Stimulated activated CD8-positive, alpha-beta memory T cell treated with anti-CD3 and anti-CD28 coated beads, Interleukin-7, amount 100 ng/mL, for 4 hours (primary cell): Measurements from ENCODE around the gene AQP7.
"Not testable (repeated sequence)": the region's sequence is repeated elsewhere in the genome, so short reads cannot be mapped to it uniquely, and the experiment has no call there.

Source experiments
- DNase-seq, 2 donors: peaks; one replicate each; pipeline ENCODE4 v3.0.0-alpha.2; 2020; ENCODE audit warnings: low read depth in 2 of 2

The AQP7 gene

DNA sequence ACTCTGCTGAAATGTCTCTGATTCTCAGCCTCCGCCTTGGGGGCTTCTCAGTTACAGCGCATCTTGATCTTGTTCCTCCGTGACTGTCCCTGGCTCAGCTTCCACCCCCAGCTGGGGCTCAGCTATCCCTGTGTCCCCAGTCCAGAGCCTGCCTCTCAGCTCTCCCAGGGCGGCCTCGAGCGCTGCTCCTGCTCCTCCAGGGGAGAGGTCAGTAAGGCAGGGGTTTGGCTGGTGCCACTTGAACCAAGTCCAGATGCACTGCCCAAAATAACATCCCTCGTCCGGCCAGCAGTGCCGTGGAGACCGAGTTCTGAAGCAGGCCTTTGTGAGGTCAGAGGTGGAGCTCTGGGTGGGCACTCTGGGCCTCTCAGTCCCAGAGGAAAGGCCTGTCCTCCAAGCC lies at the start of gene AQP7:
Gene AQP7, minus strand, starts transcription at position 198 of the 400 bp plus-strand sequence. CDS start 1,306 bp downstream, outside the sequence.
- DNase-seq, result not testable (repeated sequence)

DNA sequence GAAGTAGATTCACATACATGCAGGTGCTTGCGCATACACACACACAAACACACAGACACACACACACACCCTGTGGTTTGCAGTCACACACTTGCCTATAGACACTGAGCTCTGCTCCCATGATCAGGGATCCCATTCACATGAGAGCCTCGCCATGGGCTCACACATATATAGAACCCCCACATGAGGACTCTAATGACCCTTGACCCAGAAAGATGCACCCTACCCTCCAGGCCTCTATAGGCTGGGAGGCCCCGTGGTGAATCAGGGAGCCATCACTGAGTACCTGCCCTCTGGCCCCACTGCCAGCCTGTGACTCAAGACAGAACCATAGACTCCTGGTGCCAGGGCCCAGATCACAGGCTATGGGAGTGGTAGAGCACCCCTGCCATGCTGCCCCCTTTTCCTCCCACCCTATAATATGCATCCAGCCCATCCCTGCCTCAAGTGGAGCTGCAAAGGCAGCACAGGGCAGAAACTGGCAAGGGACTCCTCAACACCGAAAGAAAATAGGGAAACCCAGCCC lies 48.3 kb upstream of the AQP7 start:
- DNase-seq, result no peak

DNA sequence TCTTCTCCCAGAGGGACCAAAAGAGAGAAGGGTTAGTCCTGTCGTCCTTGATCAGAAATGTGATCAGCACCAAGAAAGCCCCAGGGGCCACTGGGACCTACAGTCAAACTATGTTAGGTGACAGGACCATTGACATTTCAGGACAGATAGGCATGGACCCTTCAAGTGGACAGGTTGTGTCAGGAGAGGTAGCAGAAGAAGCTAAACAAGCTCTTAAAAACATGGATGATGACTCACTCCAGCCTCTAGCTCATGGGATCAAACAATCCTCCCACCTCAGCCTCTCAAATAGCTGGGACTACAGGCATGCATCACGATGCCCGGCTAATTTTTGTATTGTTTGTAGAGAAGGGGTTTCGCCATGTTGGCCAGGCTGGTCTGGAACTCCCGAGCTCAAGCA lies 47.3 kb upstream of the AQP7 start:
- no peak for DNase-seq

DNA sequence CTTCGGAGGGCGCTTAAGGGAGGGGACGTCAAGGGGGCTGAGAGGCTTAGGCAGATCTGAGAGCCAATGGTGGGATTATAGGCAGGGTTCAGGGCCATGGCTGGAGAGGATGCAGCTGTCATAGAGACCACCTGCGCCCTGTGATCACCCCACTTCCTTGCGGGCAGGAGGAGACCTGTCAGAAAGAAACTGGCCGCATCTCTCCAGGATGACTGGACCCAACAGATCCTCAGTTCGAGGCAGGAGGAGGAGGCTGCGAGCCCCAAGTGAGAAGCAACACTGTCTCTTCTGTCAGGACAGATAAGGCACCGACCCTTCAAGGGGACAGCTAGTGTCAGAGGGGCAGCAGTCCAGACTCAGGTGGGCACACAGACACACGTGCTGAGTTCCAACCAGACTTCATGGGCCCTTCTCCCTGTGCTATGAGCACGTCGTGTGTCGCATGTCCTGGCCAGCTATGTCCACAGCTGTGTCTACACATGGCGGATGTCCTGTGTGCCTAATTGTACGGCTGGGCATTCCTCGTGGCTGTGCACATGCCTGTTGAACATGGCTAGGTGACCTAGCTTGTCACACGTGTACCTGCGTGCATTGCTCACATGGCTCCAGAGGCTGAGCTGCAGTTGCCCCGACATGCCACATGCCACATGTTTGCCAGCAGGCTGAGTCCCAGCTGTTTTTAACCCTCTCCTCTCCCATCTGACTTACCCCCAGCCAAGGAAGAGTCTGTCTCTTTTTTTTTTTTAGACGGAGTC lies 45.6 kb upstream of the AQP7 start:
- DNase-seq, result no peak

DNA sequence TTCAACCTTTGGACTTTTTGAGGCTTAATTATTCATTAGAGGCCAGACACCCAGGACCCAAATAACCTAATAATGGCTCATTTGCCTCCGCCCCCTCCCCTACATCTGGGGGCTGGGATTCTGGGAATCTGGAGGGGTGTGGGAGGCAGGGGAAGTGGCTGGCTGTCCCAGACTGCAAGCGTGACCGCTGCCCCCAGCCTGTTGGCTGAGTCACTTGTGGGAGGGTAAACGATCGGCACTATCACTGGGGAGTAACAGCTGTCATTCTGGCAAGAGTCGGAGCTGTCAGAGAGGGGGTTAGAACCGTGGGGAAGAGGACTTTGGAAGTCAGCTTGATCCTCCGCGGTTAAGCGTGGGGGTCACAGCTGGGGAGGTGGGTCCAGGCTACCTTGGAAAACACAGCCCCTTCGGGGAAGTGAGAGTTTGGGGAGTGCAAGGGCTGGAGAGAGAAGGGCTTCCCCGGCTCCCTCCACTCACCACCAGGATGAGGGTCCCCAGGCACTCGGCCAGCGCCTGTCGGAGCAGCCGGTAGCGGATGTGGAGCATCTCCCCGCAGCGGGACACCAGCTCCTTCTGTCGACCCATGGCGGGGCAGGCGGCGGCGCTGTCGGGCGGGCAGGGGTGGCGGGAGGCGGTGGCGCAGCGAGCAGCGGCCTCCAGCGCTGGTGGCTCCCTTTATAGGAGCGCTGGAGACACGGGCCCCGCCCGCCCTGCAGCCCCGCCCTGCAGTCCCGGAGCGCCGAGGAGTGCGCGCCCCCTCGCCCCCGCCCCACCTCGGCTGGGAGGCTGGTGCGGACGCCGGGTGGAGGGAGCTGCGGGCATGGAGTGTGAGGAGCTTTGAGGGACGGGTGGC lies 44.8 kb upstream of the AQP7 start, which contains the start of gene AQP3:
Gene AQP3, minus strand, starts transcription at position 648 of the 853 bp plus-strand sequence. Its CDS starts 63 bp downstream, at position 585.
- DNase-seq, result peak; percentile 68 to 70

DNA sequence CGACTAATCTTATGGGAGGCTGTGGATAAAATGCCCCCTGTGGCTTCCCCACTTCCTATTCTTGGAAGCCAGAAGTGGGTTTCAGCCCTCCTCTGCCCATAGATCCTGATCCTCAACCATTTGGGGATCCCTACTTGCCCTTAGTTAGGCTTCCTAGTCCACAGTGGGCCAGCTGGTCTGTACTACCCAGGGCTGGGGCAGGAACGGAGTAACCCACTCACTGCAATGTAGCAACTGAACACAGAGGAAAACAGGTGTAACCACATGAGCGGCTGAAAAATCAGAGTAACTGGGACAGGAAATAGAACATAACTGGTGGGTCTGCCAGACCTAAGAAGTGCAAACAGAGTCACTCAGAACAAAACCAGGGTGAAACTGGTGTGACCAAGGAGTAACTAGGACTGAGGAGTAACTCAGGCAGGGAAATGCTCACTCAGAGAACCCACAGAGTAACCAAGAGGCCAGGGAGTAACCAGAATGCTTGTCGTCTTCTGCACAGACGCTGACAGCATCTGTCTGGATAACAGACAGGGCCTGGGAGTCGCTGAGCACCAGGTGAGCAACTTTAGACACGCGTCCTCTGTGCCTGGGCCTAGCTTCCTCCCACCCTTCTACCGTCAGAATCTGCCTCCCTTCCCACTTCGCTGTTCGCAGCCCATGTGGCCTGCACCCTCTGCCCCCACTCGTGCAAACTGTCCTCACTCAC lies 44.0 kb upstream of the AQP7 start:
- DNase-seq, result no peak

DNA sequence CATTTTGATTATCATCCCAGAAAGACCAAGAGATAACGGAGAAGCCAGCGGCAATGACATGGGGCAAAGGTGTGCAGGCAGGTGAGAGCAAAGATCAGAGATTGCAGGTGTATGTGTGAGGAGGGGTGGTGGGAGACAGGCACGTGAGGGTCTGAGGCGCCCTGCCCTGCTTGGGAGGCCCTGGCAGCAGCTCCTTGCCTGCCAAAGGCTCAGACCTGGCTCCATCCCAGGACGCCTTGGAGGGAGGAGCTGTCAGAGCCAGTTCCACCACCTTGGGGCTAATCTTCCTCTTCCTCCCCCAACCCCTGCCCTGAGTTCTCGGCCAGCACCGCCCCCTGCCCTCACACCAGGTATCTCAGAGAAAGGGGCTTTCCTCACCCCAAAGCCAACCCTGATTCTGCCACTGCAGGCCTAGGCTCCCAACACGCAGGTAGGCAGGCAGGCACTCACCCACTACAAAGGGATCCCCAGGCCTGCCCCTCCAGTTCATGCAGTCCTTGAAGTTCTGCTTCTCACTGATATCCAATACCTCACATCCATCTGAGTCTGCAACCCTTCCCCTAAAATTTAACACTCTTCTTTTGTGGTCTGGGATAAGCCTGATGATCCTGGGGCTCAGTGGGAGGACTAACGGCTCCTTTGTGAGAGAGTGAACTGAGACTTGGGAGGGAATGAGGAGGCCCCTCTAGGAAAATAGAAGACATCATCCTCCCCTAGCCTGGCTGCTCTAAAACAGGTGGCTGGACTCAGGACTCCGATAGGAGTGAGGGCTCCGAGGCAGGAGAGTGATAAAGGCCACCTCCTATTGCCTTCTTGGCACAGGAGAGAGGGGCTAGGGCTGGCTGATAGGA lies 43.2 kb upstream of the AQP7 start:
- no peak for DNase-seq

DNA sequence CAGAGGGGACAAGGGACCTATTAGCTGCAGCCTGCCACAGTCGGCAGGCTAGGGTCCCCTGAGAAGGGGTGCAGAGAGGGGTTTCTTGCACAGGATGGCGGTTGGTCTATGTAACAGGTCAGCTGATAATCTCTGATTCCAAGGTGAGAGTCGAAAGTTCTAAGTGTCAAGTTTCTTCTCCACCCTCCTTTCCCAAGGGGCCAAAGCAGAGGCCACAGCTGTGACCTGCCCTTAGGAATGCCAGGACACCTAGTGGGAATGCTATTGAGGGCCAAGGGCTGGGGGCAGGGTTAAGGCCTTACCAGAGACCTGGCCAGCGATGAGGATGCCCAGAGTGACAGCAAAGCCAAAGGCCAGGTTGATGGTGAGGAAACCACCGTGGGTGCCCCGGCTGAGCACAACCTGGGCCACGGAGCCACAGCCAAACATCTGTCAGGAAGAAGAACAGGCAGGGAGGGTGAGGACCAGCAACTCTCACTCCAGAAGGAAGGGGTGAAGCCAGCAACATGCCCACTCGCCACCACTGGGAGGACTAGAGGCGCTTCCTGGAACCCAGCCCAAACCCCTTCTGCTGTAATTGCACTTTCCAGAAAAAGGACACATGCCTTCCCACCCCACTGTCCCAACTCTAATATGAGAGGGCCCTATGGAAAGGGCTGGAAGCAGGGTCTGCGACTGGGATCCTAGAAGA lies 41.2 kb upstream of the AQP7 start:
- DNase-seq, result no peak

DNA sequence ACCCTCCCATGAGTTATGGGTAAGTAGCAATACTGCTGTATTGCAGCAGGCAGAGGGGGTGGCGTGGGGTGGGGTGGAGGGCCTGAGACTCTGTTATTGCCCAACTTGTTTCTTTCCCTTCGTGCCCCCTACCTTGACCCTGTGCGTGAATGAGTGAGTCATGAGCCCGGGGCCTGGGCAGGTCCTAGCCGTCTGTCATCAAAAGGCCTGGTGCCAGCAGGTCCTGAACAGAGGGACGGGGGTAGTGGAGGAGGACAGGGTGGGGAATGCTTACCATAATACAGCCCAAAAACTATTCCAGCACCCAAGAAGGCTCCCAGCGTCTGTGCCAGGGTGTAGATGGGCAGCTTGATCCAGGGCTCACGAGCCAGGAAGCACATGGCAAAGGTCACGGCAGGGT lies 40.7 kb upstream of the AQP7 start:
- no peak for DNase-seq

DNA sequence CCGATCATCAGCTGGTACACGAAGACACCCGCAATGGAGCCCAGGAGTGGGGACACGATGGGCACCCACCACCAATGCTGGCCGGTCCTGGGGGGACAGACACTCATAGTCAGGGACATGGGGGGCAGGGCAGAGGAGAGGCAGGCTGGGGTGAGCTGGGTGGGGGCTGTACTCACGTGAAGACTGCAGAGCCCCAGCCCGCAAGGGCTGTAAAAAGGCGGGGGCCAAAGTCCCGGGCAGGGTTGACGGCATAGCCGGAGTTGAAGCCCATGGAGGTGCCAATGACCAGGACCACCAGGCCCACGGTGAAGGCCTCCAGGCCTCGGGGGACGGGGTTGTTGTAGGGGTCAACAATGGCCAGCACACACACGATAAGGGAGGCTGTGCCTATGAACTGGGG lies 39.8 kb upstream of the AQP7 start:
- no peak for DNase-seq

DNA sequence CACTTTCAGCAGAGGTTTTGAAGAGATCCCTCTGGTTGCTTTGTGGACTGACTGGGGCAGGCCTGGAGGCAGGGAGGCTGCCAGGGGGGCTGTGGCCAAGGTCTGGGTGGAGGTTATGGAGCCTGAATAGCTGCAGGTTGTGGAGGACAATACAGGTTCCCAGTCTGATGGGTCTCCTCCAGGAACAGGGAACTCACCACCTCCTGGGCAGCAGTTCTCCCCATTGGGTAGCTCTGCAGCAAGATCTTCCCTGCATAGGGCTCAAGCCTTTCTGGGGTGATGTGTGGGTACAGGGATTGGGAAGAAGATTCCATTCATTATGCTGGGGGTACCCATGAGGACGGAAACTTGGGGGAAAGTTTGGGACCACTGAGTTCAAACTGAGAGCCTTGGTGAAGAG lies 38.2 kb upstream of the AQP7 start:
- no peak for DNase-seq

DNA sequence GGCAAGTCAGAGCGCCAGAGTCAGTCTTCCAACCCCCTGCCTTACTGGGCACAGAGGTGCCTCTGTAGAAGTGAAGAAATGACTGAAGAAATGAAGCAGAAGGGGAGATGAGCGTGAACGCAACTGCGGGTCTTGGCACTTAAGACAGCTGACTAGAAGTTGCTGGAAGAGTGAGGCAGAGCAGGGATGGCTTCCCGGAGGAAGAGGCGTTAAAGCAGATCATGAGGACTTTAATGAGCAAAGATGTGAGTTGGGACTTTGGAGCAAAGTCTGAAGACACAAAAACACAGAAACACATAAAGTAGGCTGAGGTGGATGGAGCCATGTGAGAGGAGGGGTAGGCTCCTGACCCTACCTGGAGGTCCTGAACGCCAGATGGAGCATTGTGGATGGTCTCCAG lies 37.8 kb upstream of the AQP7 start:
- no peak for DNase-seq

DNA sequence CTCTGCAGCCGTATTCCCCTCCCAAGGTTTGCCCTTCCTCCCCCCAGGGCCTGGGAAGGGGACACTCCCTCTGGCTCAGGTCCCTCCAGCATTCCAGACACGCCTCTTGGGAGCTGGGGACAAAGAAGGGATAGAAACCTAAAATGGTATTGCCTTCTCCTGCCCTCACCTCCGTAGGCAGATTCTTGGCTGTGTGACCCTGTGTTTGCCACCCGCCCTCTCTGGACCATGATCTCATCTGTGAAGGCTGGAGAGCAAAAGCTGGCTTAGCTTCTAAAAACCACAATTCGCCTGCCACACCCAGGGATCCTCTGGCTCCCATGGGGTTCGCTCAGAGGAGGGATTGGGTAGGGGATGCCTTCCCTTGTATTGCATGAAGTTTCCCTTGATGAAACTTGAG lies 37.4 kb upstream of the AQP7 start:
- no peak for DNase-seq

DNA sequence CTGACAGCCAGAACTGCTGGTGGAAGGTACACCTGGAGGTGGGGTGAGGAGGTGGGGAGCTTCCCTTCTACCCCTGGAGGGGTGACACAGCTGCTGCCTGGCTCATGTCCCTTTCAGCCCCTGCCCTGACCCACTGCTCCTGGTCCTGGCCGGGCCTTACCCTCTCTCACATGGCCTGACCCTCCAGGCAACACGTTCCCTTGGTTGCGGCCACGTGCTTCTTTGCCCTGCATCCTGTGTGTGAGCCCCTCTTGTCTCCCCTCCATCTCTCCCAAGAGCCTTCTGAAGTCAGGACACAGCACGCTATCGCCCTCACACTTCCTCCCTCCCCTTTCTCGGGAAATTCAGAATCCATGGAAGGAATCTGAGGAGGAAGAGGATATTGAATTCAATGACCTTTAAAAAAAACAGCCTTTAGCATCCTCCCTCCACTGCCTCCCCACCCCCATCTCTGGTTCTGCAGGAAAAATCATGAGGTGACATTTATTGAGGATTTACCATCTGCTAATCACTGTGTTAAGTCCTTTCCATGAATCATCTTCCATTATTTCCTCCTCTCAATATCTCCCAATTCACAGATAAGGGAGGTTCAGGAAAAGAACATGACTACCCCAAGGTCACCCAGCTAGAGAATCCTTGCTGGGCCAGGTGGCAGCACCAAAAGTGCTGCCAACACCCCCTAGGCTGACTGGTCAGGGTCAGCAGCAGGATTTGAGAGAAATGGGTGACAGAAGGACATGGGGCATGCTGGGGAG lies 36.7 kb upstream of the AQP7 start:
- no peak for DNase-seq

DNA sequence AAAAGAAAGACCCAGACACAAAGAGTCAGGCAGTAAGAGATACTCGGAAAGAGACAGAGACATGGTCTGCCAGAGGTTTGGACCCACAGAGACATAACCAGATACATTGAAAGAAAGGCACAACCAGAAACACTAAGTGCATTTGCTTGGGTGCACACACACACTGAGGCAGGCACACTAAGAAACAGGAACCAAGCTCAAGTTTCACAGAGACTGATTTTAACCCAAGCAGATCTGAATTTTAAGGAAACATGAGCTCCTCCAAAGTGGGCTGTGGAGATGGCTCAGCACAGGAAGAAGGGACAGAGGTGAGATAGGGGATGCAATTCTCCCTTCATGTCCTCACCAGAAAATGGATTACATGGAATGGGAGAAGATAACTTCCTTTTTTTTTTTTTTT lies 35.5 kb upstream of the AQP7 start:
- DNase-seq, result no peak

DNA sequence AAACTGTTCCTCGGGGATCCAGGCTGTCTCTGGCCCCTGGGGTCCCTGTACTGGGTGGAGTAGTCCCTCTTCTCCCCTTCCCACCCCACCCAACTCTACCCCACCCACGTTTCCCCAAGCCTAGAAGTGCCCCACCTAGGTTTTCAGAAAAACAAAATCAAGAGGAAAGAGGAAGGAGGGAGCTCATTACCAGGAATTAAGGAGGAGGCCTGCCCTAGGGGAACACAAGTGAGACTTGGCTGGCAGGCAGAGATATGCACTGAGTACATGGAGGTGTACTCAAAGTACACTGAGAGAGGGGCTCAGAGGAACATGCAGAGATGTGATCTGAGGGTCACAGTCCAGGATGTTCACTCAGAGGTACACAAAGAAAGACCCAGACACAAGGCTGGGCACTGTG lies 34.8 kb upstream of the AQP7 start:
- DNase-seq, result no peak

DNA sequence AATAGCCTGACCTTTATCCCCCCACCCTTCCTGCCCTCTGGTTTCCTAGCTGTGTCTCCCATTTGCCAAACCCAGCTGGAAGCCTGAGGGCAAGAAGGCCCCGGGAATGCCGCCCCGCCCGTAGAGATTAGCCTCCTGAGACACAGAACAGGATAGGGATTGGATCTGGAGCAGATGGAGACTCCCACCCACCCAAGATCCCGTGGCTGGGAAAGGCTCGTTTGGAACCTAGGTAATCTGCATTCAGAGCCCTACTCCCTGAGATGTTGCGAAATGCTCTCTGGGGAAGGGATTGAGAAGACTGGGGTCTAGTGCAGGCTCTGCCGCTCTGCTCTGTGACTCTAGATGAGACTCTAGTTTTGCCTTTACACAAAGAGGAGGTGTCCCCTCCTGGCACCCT lies 34.1 kb upstream of the AQP7 start:
- DNase-seq, result no peak

DNA sequence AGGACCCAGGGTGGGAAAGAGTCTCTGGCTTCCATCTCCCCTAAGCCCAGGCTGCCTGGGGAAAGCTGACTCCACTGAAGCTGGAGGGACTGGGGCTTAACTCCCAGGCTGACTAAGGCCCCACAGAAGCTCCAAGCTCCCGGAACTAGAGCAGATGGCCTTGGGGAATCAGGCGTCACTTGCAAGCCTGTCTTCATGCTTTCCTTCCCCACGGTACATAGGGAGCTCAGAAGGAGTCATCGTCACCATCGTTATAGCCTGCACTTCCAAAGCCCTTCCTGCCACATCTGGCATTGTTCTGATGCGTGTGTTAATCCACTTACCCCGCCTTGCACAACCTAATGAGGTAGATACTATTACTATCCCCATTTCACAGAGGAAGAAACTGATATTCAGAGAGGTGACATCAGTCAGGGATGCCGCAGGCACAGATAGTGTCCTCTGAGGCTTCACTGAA lies 33.5 kb upstream of the AQP7 start:
- DNase-seq, result no peak

DNA sequence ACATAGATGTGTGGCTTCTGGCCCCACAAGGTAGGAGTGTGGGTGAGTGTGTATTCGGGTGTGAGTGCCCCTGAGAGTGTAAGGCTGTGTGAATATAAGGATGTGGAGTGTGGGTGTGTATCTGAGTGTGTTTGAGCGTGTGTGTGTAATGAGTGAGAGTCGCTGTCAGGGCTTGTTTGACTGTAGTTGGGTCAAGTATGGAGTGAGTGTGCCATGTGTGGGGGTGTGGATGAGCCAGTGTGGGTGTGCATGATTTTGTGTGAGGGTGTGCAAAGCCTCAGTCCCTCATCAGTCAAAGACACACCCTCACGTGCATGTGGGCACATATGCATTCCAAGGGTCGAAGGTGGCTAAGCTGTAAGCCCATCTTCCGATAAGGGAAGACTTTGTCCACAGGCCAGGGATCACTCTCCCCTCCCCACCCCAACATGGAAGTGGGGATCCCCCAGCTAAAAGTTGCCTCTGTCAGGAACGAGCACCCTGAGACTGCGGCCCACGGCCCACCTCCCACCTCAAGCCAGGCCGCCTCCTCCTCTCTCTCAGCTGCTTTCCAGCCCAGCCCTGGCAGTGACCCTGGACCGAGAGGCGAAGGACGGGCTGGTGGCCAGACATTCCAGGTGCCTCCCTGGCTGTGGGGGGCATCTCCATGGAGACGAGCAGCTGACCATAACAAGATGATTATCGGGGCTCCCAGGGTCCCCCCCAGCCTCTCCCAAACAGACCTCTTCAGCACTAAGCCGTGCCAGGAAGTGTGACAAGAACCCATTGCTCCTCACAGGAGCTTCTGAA lies 32.1 kb upstream of the AQP7 start:
- no peak for DNase-seq
